A549 treated with AZD9567 at 1 μM for 4 hours (cell line): ENCODE measurements around the gene SIGLEC14. TPM values are rescaled to one million over a fixed set of nuclear protein-coding genes. Genes with fewer than 3 reads are reported as not detected.

ENCODE experiments used
- total RNA-seq: library from RNA; stranded (reverse); fragments of 200-300 nt; extraction: Qiagen RNA extraction; gene quantifications from 5 replicates; pipeline ENCODE4 v1.2.3, GENCODE V29; 2022; ENCODE audit not compliant: insufficient read depth

Gene SIGLEC14, protein sequence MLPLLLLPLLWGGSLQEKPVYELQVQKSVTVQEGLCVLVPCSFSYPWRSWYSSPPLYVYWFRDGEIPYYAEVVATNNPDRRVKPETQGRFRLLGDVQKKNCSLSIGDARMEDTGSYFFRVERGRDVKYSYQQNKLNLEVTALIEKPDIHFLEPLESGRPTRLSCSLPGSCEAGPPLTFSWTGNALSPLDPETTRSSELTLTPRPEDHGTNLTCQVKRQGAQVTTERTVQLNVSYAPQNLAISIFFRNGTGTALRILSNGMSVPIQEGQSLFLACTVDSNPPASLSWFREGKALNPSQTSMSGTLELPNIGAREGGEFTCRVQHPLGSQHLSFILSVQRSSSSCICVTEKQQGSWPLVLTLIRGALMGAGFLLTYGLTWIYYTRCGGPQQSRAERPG
- total RNA-seq, result 0.05 to 0.06 TPM in 2 of 5 replicates, not detected in the others

DNA sequence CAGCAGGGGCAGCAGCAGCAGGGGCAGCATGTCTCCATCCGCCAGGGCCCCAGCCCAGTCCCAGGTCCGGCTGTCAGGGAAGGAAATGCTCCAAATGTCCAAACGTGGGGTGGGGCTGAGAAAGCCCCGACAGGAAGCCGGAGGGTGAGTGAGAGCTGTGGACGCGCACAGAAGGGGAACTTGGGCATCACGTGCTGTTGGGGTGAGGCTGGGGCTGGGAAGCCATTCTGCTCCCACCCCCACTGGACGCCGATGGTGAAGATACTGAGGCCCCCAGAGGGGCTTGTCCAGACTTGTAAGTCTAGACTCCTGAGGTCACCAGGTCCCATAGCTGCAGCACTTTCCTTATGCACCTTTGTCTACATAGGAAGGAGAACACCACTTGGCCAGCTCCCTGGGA lies at the start of gene SIGLEC14:
TSS of gene SIGLEC14 (minus strand) at position 96 of the 400 bp plus-strand sequence. CDS start at position 30, 66 bp downstream.

DNA sequence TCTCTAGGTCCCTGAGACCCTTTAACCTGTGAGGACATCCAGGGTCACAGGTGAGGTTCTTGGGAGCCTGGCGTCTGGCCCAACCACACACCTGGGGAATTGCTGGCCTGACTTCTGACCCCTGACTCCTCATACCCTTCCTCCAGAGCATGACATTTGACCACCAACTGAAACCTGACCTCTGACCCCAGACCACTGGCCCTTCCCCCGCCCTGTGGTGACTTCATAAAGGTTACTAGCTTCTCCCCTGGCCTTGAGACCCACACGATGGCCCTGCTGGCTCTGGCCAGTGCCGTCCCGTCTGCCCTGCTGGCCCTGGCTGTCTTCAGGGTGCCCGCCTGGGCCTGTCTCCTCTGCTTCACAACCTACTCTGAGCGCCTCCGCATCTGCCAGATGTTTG lies 46.6 kb upstream of the SIGLEC14 start, which contains the start of gene SPACA6:
TSS of gene SPACA6 (plus strand) at position 71 of the 400 bp plus-strand sequence. CDS start at position 268, 197 bp downstream.

DNA sequence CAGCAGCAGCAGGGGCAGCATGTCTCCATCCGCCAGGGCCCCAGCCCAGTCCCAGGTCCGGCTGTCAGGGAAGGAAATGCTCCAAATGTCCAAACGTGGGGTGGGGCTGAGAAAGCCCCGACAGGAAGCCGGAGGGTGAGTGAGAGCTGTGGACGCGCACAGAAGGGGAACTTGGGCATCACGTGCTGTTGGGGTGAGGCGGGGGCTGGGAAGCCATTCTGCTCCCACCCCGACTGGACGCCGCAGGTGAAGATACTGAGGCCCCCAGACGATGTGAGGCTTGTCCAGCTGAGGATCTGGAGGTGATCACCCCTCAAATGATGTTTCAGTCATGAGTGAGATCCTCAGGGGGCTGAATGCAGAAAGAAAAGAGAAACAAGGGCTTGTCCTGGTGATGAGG lies 16.3 kb downstream of the SIGLEC14 start, which contains the start of gene SIGLEC5:
TSS of gene SIGLEC5 (minus strand) at position 87 of the 400 bp plus-strand sequence. CDS start at position 21, 66 bp downstream.

Other genes with a start within 250 kb of the SIGLEC14 start
- 0.03 TPM in 1 of 5 replicates, not detected in the others for gene SIGLEC10, start 229.2 kb downstream of the SIGLEC14 start, total RNA-seq
- gene SIGLEC8, start 188.4 kb downstream of the SIGLEC14 start, total RNA-seq, result not detected in 5 replicates
- gene CEACAM18, start 168.3 kb downstream of the SIGLEC14 start, total RNA-seq, result not detected in 5 replicates
- not detected in 5 replicates for gene SIGLEC12, start 145.0 kb downstream of the SIGLEC14 start, total RNA-seq
- gene SIGLEC6, start 115.2 kb downstream of the SIGLEC14 start, total RNA-seq, result not detected in 5 replicates
- gene ZNF175, start 75.5 kb downstream of the SIGLEC14 start, total RNA-seq, result 2.8 to 5.4 TPM (median 4.2 TPM) in 5 replicates
- gene SIGLEC5, start 16.4 kb downstream of the SIGLEC14 start, total RNA-seq, result not detected in 5 replicates
- gene SPACA6, start 46.5 kb upstream of the SIGLEC14 start, total RNA-seq, result 7.1 to 14.5 TPM (median 12.9 TPM) in 5 replicates
- gene HAS1, start 77.2 kb upstream of the SIGLEC14 start, total RNA-seq, result not detected in 5 replicates
- 0.05 to 0.11 TPM (median 0.09 TPM) in 4 of 5 replicates, not detected in the other for gene FPR1, start 105.1 kb upstream of the SIGLEC14 start, total RNA-seq
- not detected in 5 replicates for gene FPR2, start 114.4 kb upstream of the SIGLEC14 start, total RNA-seq
- gene FPR3, start 148.3 kb upstream of the SIGLEC14 start, total RNA-seq, result not detected in 5 replicates
- gene ZNF577, start 241.1 kb upstream of the SIGLEC14 start, total RNA-seq, result 0.03 to 0.08 TPM (median 0.06 TPM) in 3 of 5 replicates, not detected in the others